NCI-H2171 (cell line): ENCODE data around the gene SERPINA10.
"Not testable (repeated sequence)": the region's sequence is repeated elsewhere in the genome, so short reads cannot be mapped to it uniquely, and the experiment has no call there.

Experiments
- DNase-seq: peaks from one replicate; lab custom pipeline; 2025; lab: John Stamatoyannopoulos, UW

The SERPINA10 gene

DNA sequence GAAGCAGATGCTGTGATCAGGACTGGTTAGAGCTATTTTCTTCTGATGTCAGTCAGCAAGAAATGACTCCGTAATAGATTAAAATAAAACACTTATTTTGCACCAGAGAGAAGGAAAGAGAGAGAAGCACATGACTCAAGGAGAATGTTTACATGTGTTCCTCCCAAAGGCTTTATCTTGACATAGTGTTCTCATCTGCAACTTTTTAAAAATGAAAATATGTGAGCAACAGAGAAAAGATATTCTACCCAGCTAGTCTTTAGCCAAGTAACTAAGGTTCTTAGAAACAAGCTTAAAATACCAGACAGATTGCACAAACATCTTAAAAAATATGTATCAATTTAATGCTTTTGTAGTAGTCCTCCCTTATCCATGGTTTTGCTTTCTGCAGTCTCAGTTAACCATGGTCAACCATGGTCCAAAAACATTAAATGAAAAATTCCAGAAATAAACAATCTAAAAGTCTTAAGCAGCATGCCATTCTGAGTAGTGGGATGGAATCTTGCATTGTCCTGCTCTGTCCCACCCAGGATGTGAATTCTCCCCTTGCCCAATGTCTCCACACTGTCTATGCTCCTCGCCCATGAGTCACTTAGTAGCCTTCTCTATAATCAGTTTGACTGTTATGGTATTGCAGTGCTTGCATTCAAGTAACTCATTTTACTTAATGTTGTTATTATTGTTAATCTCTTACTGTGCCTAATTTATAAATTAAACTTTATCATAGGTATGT lies 9.9 kb downstream of the SERPINA10 start:
- DNase-seq, result no peak

DNA sequence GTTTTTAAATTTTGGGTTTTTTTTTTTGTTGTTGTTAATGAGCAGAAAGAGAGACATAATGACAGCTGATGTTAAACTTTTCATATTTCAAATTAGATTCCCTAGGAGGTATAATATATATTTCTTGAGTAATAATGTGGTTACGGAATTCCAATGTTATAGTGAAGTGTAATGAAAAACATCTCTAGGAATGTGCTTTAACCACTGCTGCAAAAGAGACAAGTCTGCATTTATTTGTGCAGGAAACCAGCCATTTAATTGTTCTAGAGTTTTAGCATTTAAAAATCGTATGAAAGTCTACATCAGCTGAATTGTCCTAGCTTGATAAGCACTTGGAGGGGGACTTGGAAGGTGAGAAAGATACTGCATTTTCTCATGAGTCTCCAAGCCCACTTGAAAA lies 14.3 kb downstream of the SERPINA10 start:
- no peak for DNase-seq

DNA sequence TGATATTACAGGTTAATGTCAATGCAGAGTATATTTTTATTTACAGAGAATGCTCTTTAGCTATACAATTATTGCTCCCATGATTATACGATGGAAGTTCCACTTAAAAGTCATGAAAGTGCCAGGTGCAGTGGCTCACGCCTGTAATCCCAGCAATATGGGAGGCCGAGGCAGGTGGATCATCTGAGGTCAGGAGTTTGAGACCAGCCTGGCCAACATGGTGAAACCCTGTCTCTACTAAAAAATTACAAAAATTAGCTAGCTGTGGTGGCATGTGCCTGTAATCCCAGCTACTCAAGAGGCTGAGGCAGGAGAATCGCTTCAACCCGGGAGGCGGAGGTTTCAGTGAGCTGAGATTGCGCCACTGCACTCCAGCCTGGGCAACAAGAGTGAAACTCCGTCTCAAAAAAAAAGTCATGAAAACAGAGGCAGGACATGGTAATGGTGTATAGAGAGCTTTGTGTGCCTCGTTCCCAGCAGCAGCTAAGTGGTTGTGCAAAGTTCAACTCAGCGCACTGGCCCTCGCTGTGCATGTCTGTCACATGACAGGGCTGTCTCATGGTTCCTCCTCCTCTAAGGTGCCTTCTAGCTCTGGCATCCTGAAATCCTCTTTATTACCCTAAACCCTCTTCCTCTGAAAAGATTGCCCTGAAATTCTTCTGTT lies 16.0 kb downstream of the SERPINA10 start:
- DNase-seq, result not testable (repeated sequence)

DNA sequence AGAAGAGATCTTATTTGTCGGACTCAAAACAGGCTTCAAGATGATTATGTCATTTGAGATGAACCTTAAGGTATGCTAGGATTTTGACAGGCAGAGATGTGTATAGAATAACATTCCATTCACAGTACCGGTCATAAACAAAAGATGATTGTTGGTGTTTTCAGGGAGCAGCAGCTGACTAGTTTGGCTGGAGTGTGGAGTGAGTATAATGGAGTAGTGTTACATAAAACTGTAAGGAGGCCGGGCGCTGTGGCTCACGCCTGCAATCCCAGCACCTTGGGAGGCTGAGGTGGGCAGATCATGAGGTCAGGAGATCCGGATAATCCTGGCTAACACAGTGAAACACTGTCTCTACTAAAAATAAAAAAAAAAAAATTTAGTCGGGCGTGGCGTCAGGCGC lies 23.9 kb downstream of the SERPINA10 start:
- DNase-seq, result no peak

DNA sequence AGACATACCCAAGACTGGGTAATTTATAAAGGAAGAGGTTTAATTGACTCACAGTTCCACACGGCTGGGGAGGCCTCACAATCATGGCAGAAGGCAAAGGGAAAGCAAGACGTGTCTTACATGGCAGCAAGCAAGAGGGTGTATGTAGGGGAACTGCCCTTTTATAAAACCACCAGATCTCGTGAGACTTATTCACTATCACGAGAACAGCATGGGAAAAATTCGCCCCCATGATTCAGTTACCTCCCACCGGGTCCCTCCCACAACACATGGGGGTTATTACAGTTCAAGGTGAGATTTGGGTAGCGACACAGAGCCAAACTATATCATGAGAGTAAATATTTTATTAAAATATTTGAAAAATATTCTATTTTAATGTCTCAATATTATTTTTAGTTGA lies 24.5 kb downstream of the SERPINA10 start:
- DNase-seq, result not testable (repeated sequence)

- DNase-seq, result no peak
These were observed 25.7 kb downstream of the SERPINA10 start for GRCh38 chr14:94267352-94267751.

DNA sequence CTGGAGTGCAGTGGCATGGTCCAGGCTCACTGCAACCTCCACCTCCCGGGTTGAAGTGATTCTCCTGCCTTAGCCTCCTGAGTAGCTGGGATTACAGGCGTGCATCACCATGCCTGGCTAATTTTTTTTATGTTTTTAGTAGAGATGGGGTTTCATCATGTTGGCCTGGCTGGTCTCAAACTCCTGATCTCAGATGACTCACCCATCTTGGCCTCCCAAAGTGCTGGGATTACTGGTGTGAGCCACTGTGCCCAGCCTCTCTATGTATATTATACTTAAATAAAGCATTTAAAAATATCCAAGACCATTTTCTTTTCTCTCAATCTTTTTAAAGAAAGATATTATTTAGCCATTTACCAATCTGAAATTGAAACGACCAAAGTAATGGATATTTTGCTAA lies 28.9 kb downstream of the SERPINA10 start:
- not testable (repeated sequence) for DNase-seq

GRCh38 chr14:94244182-94244581 lies 48.9 kb downstream of the SERPINA10 start:
- no peak for DNase-seq

DNA sequence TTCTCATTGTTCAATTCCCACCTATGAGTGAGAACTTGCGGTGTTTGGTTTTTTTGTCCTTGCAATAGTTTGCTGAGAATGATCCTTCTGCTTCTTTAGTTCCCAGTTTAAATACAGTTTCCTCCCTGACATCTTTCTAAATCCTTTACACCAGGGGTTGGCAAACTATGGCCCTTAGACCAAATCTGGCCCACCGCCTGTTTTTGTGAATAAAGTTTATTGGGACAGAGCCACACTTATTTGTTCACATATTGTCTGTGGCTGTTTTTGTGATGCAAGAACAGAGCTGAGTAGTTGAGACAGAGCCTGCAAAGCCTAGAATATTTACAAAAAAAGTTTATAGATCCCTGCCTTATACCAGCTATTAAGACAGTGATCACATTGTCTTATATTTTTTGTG lies 53.7 kb downstream of the SERPINA10 start:
- no peak for DNase-seq

- no peak for DNase-seq
These were observed 55.1 kb downstream of the SERPINA10 start for GRCh38 chr14:94237983-94238382.

DNA sequence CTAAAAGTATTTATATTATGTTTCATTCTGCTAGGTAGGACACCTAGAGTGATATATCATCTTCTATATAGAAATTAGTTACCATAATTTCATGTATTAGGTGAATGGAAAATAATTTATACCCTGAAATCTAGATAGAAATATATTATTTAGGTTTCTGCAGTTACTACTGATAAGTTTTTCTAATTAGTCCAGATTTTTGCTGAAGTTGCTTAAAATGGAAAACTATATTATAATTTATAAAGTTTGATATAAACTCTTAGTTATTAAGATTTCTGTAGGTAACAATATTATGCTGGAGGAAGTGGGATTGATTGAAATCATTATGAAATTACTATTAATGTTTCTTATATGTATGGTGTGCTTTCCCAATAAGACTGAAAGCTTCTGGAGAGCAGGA lies 56.0 kb downstream of the SERPINA10 start:
- no peak for DNase-seq
